ENCODE results near the gene CCL17.
"Not testable (repeated sequence)": the region's sequence is repeated elsewhere in the genome, so short reads cannot be mapped to it uniquely, and the experiment has no call there.

CCL17 gene

DNA sequence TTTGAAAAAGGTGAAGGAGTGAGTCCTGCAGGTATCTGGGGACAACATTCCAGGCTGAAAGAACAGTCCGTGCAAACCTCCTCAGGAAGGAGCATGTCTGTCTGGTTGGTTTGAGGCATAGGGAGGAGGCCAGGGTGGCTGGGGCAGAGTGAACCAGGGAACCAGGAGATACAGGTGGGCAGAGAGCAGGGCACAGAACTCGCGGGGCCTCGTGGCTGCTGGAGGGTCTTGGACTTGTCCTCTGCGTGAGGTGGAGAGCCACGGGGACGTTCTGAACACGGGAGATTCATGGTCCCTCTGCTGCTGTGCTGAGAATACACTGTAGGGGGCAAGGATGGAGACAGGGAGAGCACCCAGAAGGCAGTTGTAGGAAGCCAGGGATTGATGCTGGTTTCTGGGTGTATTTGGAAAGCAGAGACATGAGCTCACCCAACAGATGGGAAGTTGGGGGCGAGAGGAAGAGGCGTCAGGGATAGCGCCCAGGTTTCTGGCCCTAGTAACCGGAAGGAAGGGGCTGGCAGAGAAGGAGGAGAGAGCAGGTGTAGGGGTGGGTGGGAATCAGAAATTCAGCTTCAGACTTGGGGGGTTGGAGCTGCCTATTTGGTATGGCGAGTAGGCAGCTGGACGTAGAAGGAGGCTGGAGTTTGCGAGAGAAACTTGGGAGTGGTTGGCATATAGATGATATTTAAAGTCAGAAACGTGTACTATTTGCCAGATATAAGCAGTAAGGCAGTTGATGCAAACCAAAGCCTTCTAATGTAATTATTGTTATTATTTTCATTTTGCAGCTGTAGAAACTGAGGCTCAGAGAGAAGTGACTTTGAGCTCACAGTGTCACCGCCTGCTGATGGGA, at the start of gene CCL17:
Gene CCL17, plus strand, starts transcription at position 803 of the 853 bp plus-strand sequence. CDS start 9,166 bp downstream, outside the sequence.
- no peak for DNase-seq (ENCODE audit: low spot score)

DNA sequence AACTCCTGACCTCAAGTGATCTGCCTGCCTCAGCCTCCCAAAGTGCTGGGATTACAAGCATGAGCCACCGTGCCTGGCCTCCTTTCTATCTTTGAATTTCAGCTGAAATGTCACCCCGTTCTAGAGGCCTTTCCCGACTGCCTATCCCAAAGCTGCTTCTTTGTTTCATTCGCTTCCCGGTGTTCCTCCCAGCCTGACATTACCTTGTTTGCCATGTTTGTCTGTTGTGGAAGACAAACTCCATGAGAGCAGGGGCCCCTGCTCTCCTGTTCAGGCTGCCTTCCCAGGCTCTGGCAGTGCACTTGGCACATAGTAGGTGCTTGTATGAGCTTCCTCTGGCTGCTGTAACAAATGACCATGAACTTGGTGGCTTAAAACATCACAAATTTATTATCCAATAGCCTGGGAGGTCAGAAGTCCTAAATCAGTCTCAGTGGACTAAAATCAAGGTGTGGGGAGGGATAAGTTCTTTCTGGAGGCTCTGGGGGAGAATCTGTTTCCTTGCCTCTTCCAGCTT, 48.6 kb upstream of the CCL17 start:
- no peak for DNase-seq (ENCODE audit: low spot score)

GRCh38 chr16:57356547-57356946, 48.0 kb upstream of the CCL17 start:
- DNase-seq (ENCODE audit: low spot score) = no peak

GRCh38 chr16:57357330-57358085, 47.1 kb upstream of the CCL17 start:
- no peak for DNase-seq (ENCODE audit: low spot score)

GRCh38 chr16:57358086-57358420, 46.5 kb upstream of the CCL17 start:
- DNase-seq (ENCODE audit: low spot score) = no peak

GRCh38 chr16:57358527-57359095, 46.0 kb upstream of the CCL17 start, which contains the start of gene CCL22:
TSS of gene CCL22 (plus strand) at chr16:57358783. CDS start at chr16:57358817, 34 bp downstream.
- no peak for DNase-seq (ENCODE audit: low spot score)

GRCh38 chr16:57360321-57360935, 44.1 kb upstream of the CCL17 start:
- no peak for DNase-seq (ENCODE audit: low spot score)

- DNase-seq (ENCODE audit: low spot score) = no peak
These were observed 43.2 kb upstream of the CCL17 start for GRCh38 chr16:57361404-57361803.

GRCh38 chr16:57364143-57364542, 40.4 kb upstream of the CCL17 start:
- no peak for DNase-seq (ENCODE audit: low spot score)

- no peak for DNase-seq (ENCODE audit: low spot score)
These were observed 38.0 kb upstream of the CCL17 start for GRCh38 chr16:57366544-57367040.

DNA sequence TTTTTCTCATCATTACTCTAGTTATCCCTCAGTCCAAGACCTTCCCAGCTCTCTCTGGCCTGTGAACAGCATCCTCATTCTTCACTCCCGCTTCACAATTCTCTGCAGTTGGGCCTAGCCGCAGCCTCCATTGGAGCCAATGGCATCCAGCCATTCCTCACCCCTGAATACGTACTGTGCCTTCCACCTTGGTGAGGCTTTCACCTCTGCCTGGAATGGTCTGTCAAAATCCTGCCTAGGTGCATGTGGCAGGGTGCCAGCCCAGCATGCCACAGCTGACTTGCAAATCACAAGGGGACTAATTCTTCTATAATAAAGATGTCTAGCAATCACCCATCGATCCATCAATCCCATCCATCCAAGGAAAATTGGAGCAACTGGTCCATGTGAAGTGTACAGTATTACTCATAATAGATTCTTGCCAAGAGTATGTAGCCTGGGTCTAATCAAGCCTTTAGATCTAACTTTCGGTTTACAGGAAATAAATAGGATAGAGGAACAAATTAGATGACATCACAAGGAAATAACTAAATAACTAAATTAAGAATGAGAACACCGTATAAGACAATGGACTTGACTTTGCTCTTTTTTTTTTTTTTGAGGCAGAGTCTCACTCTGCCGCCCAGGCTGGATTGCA, 37.3 kb upstream of the CCL17 start:
- DNase-seq (ENCODE audit: low spot score) = no peak

GRCh38 chr16:57371494-57372371, 32.8 kb upstream of the CCL17 start:
- DNase-seq (ENCODE audit: low spot score) = no peak

GRCh38 chr16:57372372-57373116, 32.0 kb upstream of the CCL17 start, which contains the start of gene CX3CL1:
TSS of gene CX3CL1 (plus strand) at chr16:57372490. CDS start at chr16:57372569, 79 bp downstream.
- no peak for DNase-seq (ENCODE audit: low spot score)

DNA sequence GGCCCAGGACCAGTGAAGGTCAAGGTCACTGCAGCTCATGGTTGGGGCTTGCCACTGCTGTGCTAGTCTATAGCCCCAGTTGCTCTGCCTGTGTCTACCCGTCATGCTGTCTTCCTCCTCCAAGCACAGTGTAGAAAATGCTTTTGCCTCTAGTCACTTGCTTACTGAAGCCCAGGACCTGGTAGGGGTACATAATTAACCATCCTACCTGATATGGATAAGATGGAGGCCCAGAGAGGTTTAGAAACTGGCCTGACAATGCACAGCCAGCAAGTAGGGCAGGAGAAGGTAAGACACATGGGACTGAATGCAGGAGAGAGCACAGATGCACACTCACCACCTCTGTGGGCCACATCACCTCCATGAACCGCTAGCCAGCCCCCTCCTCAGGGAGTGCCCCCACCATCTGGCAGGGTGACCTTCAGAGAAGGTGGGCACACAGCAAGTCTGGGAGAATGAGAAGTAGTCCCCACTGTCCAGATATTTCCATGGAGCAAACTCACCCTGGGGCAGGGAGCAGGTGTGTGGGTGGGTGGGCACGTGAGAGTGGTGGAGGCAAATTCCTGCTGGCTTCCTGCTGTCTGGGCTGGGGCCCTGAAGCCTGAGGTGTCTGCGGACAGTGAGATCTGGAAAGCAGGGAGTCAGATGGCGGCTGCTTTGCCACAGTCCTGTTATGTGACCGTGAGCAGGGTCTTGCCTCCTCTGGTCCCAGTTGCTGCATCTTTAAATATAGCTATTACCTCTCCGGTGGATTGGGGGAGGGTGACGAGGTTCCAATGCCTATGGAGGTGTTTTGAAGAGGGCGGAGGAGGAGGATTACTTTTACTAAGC, 31.2 kb upstream of the CCL17 start:
- DNase-seq (ENCODE audit: low spot score) = no peak

- DNase-seq (ENCODE audit: low spot score) = no peak
These were observed 30.5 kb upstream of the CCL17 start for GRCh38 chr16:57374067-57374534.

DNA sequence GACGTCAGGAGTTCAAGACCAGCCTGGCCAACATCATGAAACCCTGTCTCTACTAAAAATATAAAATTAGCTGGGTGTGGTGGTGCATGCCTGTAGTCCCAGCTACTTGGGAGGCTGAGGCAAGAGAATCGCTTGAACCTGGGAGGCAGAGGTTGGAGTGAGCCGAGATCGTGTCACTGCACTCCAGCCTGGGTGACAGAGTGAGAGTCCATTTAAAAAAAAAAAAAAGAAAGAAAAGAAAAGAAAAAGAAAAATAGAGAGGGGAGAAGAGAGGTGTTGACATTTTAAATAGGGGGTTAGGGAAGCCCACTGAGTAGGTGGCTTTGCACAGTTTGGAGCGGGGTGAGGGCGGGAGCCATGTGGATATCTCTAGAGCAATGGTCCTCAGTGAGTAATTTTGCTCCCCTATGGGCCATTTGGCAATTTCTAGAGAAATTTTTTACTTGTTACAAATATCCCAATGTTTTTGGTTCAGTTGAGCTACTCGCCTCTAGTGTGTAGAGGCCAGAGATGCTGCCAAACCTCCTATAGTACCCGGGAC, 29.6 kb upstream of the CCL17 start:
- not testable (repeated sequence) for DNase-seq (ENCODE audit: low spot score)

DNA sequence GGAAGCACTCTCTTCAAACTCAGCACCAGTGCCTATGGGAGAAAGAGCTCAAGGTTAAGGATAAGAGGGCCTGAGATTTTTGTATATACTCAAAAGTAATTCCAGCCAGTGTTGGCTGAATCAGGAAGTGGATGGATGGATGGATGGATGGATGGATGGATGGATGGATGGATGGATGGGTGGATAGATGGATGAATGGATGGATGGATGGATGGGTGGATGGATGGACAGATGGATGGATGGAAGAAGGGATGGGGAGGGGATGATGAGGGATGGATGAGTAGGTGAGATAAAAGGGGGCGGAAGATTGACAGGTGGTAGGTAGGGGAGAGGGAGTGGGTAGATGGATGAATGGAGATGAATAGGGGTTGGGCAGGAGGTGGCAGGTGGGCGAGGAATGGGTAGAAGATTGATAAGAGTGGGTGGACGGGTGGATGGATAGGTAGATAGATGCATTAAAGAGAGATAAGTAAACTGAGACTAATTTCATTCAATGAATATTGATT, 28.2 kb upstream of the CCL17 start:
- DNase-seq (ENCODE audit: low spot score) = no peak
